HG02642 (cell line): ENCODE data around the gene TMEM95.
"Not testable (repeated sequence)": the region's sequence is repeated elsewhere in the genome, so short reads cannot be mapped to it uniquely, and the experiment has no call there.

Experiments
- ATAC-seq: cut with Tn5 transposase; IDR thresholded peaks from one replicate; pipeline ENCODE4 v1.9.1; 2021; ENCODE audit warnings: mild to moderate bottlenecking; ENCODE audit not compliant: unreplicated experiment, poor library complexity

TMEM95 gene

GRCh38 chr17:7341842-7342241 is 13.1 kb upstream of the TMEM95 start:
- no peak for ATAC-seq

DNA sequence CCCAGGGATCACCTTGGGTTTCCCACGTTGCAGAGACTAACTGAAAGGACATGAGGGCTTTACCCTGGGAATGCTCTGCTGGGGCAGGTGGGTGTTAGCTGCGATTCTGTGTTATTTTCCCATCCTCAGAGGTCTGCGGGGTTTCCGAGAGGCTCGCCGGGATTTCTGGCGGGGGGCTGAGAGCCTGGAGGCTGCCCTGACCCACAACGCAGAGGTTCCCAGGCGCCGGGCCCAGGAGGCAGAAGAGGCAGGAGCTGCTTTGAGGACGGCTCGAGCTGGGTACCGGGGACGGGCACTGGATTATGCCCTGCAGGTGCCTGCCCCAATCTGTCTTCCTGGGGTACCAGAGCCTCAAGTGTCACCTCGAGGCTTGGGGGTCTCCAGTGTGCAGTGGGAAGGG is 11.7 kb upstream of the TMEM95 start:
- no peak for ATAC-seq

DNA sequence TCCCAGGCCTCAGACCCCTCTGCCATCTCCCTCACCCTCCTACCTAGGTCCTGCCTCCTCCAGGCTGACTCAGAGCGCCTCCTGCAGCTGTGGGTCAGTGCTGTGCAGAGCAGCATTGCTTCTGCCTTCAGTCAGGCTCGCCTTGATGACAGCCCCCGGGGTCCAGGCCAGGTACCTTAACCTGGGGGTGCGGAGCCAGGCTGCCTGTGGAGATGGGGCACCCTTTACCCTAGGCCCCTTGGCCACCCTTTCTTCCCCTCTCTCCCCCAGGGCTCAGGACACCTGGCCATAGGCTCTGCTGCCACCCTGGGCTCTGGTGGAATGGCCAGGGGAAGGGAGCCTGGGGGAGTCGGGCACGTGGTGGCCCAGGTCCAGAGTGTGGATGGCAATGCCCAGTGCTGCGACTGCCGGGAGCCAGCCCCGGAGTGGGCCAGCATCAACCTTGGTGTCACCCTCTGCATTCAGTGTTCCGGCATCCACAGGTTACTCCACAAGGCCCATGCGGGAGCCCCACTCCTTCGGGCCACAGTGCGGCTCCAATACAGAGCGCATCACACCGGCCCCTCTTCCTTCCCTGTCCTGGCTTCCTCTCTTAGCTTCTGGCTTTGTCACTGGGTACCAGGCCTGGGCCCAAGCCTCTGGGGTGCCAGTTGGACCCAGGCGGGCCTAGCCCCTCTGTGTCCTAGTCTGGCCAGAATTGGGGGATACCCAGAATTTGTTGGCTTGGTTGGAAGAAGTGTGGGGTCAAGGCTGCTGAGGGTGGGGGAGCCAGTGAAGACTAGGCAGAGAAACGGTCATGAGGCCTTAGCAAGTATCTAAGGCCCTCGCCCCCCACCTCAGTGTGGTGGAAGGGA is 8.0 kb upstream of the TMEM95 start:
- ATAC-seq, result no peak

- no peak for ATAC-seq
Observed at GRCh38 chr17:7347630-7348477, 7.1 kb upstream of the TMEM95 start.

GRCh38 chr17:7348478-7349242 is 6.3 kb upstream of the TMEM95 start:
- no peak for ATAC-seq

GRCh38 chr17:7351665-7352502 is 3.1 kb upstream of the TMEM95 start, which contains the start of gene KCTD11:
TSS of gene KCTD11 (plus strand) at chr17:7352162.
- peak; percentile 67 for ATAC-seq

- no peak for ATAC-seq
Observed at GRCh38 chr17:7352503-7352889, 2.5 kb upstream of the TMEM95 start.

DNA sequence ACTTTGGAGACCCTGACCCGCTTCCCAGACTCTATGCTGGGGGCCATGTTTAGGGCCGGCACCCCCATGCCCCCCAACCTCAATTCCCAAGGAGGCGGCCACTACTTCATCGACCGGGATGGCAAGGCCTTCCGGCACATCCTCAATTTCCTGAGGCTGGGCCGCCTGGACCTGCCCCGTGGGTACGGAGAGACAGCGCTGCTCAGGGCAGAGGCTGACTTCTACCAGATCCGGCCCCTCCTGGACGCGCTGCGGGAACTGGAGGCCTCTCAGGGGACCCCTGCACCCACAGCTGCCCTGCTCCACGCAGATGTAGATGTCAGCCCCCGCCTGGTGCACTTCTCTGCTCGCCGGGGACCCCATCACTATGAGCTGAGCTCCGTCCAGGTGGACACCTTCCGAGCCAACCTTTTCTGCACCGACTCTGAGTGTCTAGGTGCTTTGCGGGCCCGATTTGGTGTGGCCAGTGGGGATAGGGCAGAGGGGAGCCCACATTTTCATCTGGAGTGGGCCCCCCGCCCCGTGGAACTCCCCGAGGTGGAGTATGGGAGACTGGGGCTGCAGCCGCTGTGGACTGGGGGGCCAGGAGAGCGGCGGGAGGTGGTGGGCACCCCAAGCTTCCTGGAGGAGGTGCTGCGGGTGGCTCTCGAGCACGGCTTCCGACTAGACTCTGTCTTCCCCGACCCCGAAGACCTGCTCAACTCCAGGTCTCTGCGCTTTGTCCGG is 1.9 kb upstream of the TMEM95 start:
- ATAC-seq, result no peak

DNA sequence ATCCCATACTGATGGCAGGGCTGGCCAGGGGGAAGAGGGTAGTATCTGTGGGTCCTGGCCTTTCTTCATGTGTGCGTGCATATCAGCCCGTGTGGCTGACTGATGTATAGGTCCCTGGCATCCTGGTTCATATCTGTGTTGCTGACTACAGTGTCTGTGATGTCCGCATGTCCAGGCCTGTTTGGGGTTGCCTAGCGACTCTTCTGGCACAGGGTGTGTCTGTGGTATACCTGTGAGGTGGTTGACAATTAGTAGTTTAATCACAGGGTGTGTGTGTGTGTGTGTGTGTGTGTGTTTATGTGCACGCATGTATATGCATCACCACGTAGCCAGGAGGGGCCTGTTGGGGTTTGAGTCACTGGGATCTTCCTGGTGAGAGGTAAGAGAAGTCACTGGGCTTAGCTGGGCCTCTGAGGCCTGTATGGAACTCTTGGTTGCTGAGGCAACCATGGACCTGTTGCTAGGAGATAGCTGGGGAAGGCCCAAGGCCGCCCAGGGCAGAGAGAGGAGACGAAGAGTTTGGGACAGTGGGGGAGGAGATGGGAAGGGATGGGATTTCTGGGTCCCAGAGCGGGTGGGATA is 603 bp upstream of the TMEM95 start:
- no peak for ATAC-seq

GRCh38 chr17:7355573-7355972 is 617 bp downstream of the TMEM95 start:
- ATAC-seq, result no peak

GRCh38 chr17:7356072-7356549 is 1.2 kb downstream of the TMEM95 start:
- peak; percentile 30 for ATAC-seq

DNA sequence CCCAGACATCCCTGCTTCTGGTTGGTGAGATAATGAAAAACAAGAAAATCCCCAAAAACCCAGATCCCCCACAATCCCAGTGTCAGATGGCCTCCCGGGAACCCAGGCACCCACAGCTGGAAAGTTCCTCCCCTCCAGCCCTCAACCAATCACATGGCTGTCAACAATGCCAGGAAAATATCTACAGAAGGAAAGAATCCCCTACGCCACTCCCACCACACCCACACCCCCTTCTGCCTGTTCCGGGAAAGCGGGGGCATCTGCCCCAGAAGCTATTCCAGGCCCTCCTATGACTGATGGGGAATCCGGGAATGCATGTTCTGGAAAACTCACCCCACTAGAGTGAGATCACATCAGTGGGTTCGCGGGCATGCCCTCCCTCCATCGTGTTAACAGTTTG is 1.8 kb downstream of the TMEM95 start:
- ATAC-seq, result no peak

DNA sequence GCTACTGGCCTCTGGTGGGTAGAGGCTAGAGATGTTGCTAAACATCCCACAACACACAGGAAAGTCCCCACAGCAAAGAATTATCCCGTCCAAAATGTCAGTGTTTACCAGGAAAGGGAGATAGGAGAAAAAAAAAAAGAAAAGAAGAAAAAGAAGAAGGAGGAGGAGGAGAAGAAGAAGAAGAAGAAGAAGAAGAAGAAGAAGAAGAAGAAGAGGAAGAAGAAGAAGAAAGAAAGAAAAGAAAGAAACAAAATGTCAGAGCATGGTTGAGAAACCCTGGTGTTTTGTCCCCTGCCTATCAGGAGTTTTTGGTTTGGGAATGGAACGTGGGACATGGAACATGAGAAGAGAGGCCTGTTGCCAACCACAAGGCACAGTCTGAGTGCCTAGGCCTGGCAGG is 2.4 kb downstream of the TMEM95 start:
- no peak for ATAC-seq

- no peak for ATAC-seq
Observed at GRCh38 chr17:7361906-7362305, 7.0 kb downstream of the TMEM95 start.

- no peak for ATAC-seq
Observed at GRCh38 chr17:7363311-7363710, 8.4 kb downstream of the TMEM95 start.

GRCh38 chr17:7365963-7366362 is 11.0 kb downstream of the TMEM95 start:
- ATAC-seq, result not testable (repeated sequence)

DNA sequence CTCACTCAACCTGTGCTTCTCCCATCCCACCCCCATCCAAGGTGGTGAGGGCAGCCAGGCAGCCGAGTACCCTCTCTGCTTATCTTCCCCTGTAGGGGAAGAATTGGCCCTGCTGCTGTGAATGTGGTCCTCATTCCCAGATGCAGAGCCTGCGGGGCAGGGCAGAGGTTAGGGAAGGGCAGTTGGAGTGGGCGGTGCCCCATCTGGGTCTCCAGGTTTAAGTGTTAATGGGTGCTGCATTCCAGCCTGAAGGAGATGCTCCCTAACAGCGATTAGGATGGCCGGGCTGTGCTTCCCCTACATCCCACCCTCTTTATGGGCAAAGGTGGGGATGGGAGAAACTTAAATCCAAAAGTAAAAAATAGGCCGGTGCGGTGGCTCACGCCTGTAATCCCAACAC is 12.1 kb downstream of the TMEM95 start:
- no peak for ATAC-seq

- ATAC-seq, result no peak
Observed at GRCh38 chr17:7367918-7368598, 13.1 kb downstream of the TMEM95 start.
